ENCODE measurements around the gene FRMD3. TPM values are rescaled to one million over a fixed set of nuclear protein-coding genes. Genes with fewer than 3 reads are reported as not detected.
"Not testable (repeated sequence)": the region's sequence is repeated elsewhere in the genome, so short reads cannot be mapped to it uniquely, and the experiment has no call there.

FRMD3 gene
- total RNA-seq, 1 experiment from 2014 or later: 14.5 TPM

DNA sequence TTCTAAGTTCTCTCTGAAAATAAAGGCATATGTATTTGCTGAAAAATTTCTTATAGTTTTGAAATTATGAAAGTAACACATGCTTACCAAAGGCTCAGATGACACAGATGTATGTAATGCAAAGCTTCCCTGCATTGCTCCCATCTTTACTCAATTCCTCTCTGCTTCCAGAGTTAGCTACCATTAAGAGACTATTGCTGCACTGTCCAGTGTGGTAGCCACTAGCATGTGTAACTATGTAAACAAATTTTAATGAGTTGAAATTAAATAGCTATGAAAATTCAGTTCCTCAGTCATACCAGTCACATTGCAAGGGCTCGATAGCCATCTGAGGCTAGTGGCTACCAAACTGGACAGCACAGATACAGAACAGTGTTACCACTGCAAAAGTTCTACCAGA, 17.9 kb downstream of the FRMD3 start:
- intact Hi-C loops (cut with micrococcal nuclease; ENCODE audit: unreplicated experiment) (no loop called here), in situ Hi-C loops (cut with HindIII; ENCODE audit: low pct_unique_long_range_greater_than_20kb, low sequenced_read_pairs) (no loop called here)
- DNase-seq (ENCODE audit: low read depth, low spot score) (no peak), ATAC-seq (peak; percentile 38; the same call in 1 of the 2 replicates)
- Histone ChIP-seq H3K4me1 (ENCODE audit: control insufficient read depth, insufficient read depth, low read length) (peaks cover 15% of the 10 kb centered on the region), H3K27ac (ENCODE audit: low read length) (no peak overlapping the region), H3K4me3 (ENCODE audit: low read depth in 2 of 2, low read length in 2 of 2) (no peak overlapping the region), H3K36me3 (ENCODE audit: control insufficient read depth, insufficient read depth, low read length) (no peaks in the 10 kb centered on the region), H3K9me3 (ENCODE audit: control insufficient read depth, insufficient read depth, low read depth, low read length) (no peaks in the 10 kb centered on the region), H3K27me3 (ENCODE audit: control insufficient read depth, insufficient read depth, low read length) (no peaks in the 10 kb centered on the region)
- ChIA-PET POLR2A (interaction anchor here (0.7 kb wide), 1 partner anchor 998 kb away, joined by 9 read pairs; no protein-coding TSS in a partner anchor), CTCF (interaction anchor here (0.6 kb wide), 1 partner anchor 35 kb away, joined by 6 read pairs; no protein-coding TSS in a partner anchor)
- BruUV-seq (replicated peaks): no TSS peak
- TF ChIP-seq SIN3A (IDR thresholded peaks at IDR 0.05; ENCODE audit: borderline replicate concordance, insufficient read depth, low read depth, low read length): no peak
- no peak for TF ChIP-seq POLR2AphosphoS5 (IDR thresholded peaks at IDR 0.05; ENCODE audit: low read depth, low read length)
- TF ChIP-seq, protein P1, sequence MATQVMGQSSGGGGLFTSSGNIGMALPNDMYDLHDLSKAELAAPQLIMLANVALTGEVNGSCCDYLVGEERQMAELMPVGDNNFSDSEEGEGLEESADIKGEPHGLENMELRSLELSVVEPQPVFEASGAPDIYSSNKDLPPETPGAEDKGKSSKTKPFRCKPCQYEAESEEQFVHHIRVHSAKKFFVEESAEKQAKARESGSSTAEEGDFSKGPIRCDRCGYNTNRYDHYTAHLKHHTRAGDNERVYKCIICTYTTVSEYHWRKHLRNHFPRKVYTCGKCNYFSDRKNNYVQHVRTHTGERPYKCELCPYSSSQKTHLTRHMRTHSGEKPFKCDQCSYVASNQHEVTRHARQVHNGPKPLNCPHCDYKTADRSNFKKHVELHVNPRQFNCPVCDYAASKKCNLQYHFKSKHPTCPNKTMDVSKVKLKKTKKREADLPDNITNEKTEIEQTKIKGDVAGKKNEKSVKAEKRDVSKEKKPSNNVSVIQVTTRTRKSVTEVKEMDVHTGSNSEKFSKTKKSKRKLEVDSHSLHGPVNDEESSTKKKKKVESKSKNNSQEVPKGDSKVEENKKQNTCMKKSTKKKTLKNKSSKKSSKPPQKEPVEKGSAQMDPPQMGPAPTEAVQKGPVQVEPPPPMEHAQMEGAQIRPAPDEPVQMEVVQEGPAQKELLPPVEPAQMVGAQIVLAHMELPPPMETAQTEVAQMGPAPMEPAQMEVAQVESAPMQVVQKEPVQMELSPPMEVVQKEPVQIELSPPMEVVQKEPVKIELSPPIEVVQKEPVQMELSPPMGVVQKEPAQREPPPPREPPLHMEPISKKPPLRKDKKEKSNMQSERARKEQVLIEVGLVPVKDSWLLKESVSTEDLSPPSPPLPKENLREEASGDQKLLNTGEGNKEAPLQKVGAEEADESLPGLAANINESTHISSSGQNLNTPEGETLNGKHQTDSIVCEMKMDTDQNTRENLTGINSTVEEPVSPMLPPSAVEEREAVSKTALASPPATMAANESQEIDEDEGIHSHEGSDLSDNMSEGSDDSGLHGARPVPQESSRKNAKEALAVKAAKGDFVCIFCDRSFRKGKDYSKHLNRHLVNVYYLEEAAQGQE (IDR thresholded peaks at IDR 0.05; ENCODE audit: insufficient read depth in 1 of 2, low read depth in 2 of 2, low read length in 1 of 2): no peak
- no peak for TF ChIP-seq TCF7L2 (IDR thresholded peaks at IDR 0.05; ENCODE audit: low read depth, low read length)
- TF ChIP-seq, protein P2, sequence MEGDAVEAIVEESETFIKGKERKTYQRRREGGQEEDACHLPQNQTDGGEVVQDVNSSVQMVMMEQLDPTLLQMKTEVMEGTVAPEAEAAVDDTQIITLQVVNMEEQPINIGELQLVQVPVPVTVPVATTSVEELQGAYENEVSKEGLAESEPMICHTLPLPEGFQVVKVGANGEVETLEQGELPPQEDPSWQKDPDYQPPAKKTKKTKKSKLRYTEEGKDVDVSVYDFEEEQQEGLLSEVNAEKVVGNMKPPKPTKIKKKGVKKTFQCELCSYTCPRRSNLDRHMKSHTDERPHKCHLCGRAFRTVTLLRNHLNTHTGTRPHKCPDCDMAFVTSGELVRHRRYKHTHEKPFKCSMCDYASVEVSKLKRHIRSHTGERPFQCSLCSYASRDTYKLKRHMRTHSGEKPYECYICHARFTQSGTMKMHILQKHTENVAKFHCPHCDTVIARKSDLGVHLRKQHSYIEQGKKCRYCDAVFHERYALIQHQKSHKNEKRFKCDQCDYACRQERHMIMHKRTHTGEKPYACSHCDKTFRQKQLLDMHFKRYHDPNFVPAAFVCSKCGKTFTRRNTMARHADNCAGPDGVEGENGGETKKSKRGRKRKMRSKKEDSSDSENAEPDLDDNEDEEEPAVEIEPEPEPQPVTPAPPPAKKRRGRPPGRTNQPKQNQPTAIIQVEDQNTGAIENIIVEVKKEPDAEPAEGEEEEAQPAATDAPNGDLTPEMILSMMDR (IDR thresholded peaks at IDR 0.05): no peak

DNA sequence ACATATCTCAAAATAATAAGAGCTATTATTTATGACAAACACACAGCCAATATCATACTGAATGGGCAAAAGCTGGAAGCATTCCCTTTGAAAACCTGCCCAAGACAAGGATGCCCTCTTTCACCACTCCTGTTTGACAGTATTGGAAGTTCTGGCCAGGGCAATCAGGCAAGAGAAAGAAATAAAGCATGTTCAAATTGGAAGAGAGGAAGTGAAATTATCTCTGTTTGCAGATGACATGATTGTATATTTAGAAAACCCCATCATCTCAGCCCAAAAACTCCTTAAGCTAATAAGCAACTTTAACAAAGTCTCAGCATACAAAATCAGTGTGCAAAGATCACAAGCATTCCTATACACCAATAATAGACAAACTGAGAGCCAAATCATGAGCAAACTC, 20.2 kb downstream of the FRMD3 start:
- POLR2A ChIA-PET; DNase-seq (ENCODE audit: low read depth, low spot score); H3K27ac ChIP-seq (ENCODE audit: low read length); intact Hi-C loops (cut with micrococcal nuclease; ENCODE audit: unreplicated experiment); BruUV-seq (replicated peaks); H3K27me3 ChIP-seq (ENCODE audit: control insufficient read depth, insufficient read depth, low read length); H3K36me3 ChIP-seq (ENCODE audit: control insufficient read depth, insufficient read depth, low read length); H3K9me3 ChIP-seq (ENCODE audit: control insufficient read depth, insufficient read depth, low read depth, low read length); ATAC-seq; H3K4me3 ChIP-seq (ENCODE audit: low read depth in 2 of 2, low read length in 2 of 2); in situ Hi-C loops (cut with HindIII; ENCODE audit: low pct_unique_long_range_greater_than_20kb, low sequenced_read_pairs); CTCF ChIA-PET: not testable (repeated sequence)
- peaks cover 10% of the 10 kb centered on the region for H3K4me1 ChIP-seq (ENCODE audit: control insufficient read depth, insufficient read depth, low read length)

DNA sequence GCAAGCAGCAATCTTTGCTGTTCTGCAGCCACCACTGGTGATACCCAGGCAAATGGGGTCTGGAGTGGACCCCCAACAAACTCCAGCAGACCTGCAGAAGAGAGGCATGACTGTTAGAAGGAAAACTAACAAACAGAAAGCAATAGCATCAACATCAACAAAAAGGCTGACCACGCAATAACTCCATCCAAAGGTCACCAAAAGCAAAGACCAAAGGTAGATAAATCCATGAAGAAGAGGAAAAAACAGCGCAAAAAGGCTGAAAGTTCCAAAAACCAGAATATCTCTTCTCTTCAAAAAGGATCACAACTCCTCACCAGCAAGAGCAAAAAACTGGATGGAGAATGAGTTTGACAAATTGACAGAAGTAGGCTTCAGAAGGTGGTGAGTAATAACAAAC, 23.4 kb downstream of the FRMD3 start:
- Histone ChIP-seq H3K36me3 (ENCODE audit: control insufficient read depth, insufficient read depth, low read length) (no peaks in the 10 kb centered on the region), H3K27me3 (ENCODE audit: control insufficient read depth, insufficient read depth, low read length) (no peaks in the 10 kb centered on the region), H3K9me3 (ENCODE audit: control insufficient read depth, insufficient read depth, low read depth, low read length) (no peaks in the 10 kb centered on the region), H3K4me1 (ENCODE audit: control insufficient read depth, insufficient read depth, low read length) (no peaks in the 10 kb centered on the region; the same call in 1 of the 2 replicates), H3K27ac (ENCODE audit: low read length) (no peak overlapping the region), H3K4me3 (ENCODE audit: low read depth in 2 of 2, low read length in 2 of 2) (no peak overlapping the region)
- TF ChIP-seq SIN3A (IDR thresholded peaks at IDR 0.05; ENCODE audit: borderline replicate concordance, insufficient read depth, low read depth, low read length): no peak
- TF ChIP-seq TCF7L2 (IDR thresholded peaks at IDR 0.05; ENCODE audit: low read depth, low read length): no peak
- TF ChIP-seq, protein P1 (IDR thresholded peaks at IDR 0.05; ENCODE audit: insufficient read depth in 1 of 2, low read depth in 2 of 2, low read length in 1 of 2): no peak
- no peak for TF ChIP-seq POLR2AphosphoS5 (IDR thresholded peaks at IDR 0.05; ENCODE audit: low read depth, low read length)
- TF ChIP-seq, protein P2 (IDR thresholded peaks at IDR 0.05): no peak
- in situ Hi-C loops (cut with HindIII; ENCODE audit: low pct_unique_long_range_greater_than_20kb, low sequenced_read_pairs) (no loop called here), intact Hi-C loops (cut with micrococcal nuclease; ENCODE audit: unreplicated experiment) (no loop called here)
- POLR2A ChIA-PET: no interaction called here
- CTCF ChIA-PET: no interaction called here
- ATAC-seq (no peak), DNase-seq (ENCODE audit: low read depth, low spot score) (no peak)
- BruUV-seq (replicated peaks): no TSS peak

Data from Panc1 (cell line).